ENCODE data around the gene LCN15. TPM values are rescaled to one million over a fixed set of nuclear protein-coding genes. Genes with fewer than 3 reads are reported as not detected.

The LCN15 gene
- total and polyA plus RNA-seq, 10 of the 15 experiments (the other 5 are each of a cell fraction or from before 2014, with no cell fraction given): 0.37 to 0.50 TPM; not detected in 8

DNA sequence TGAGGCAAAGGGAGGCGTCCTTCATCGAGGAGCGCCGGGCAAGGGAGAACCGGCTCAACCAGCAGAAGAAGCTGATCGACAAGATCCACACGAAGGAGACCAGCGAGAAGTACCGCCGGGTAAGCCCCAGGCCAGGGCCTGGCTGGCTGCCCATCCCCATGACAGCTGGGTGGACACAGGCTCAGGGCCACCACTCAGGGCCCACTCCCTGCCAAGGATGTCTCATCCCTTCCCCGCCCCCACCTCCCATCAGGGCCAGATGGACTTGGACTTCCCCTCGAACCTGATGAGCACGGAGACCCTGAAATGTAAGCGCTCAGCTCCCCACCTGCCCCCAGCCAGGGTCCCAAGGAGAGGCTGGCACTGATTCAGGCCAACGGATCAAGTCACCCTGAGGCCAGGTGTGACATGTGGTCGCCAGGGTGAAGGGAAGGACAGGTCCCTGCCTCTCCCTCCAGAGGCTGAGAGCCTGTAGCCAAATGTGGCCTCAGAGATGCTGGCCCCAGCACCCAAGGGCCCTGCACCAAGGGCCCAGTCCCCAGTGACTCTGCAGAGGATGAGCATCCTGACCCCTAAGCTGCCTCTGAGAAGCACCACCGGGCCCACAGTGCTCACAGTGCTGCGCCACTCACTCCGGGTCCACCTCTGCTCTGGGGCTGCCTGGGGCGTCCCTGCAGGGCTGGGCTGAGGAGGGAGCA, 40.3 kb upstream of the LCN15 start:
- Histone ChIP-seq H4K20me1 (ENCODE audit: control insufficient read depth, insufficient read depth) (no peaks in the 10 kb centered on the region), H3K27ac (ENCODE audit: control insufficient read depth, insufficient read depth) (no peak overlapping the region), H2AFZ (ENCODE audit: control insufficient read depth, low read depth, low read length) (no peak overlapping the region), H3K4me3 (no peak overlapping the region), H3K4me2 (ENCODE audit: control insufficient read depth, insufficient read depth) (no peak overlapping the region), H3K9me3 (replicated peaks; ENCODE audit: control insufficient read depth, insufficient read depth, low read length) (no peaks in the 10 kb centered on the region), H3K9ac (ENCODE audit: control insufficient read depth, insufficient read depth, low read length) (no peak overlapping the region), H3K36me3 (ENCODE audit: control insufficient read depth in 2 of 2, insufficient read depth in 2 of 2, low read length in 1 of 2) (no peaks in the 10 kb centered on the region; a peak in 1 of 4 replicates), H3K79me2 (ENCODE audit: control insufficient read depth, insufficient read depth, low read length) (peaks cover 21% of the 10 kb centered on the region), H3K4me1 (ENCODE audit: control insufficient read depth, insufficient read depth, low read length) (peaks cover 14% of the 10 kb centered on the region), H3K27me3 (replicated peaks in 1 of 2; ENCODE audit: control insufficient read depth in 2 of 2, insufficient read depth in 2 of 2, low read length in 1 of 2) (no peaks in the 10 kb centered on the region)
- DNase-seq (ENCODE audit: low read depth, low spot score) (no peak), FAIRE-seq (no peak), ATAC-seq (no peak)
- SMC1A ChIA-PET (ENCODE audit: uncharacterized antibody, unreplicated experiment): no interaction called here
- POLR2A ChIA-PET: interaction anchor here (1.1 kb wide), 1 partner anchor 13 kb away, joined by 4 read pairs; no protein-coding TSS in a partner anchor
- in situ Hi-C loops (cut with MboI) (no loop called here), intact Hi-C loops (cut with micrococcal nuclease; ENCODE audit: unreplicated experiment) (loop anchor here (10.0 kb wide), 1 partner anchor 80 kb away; the partner anchor contains the start of gene TRAF2)
- CTCF ChIA-PET: interaction anchor here (3.2 to 4.4 kb wide), 2 partner anchors 12 to 230 kb away, joined by 13 to 15 read pairs; no protein-coding TSS in a partner anchor
- RAD21 ChIA-PET (ENCODE audit: unreplicated experiment): no interaction called here
- TF ChIP-seq ZZZ3 (IDR thresholded peaks at IDR 0.05; ENCODE audit: control insufficient read depth, insufficient read length, low read depth): no peak
- TF ChIP-seq RAD51 (IDR thresholded peaks at IDR 0.05): no peak
- no peak for TF ChIP-seq FOS (IDR thresholded peaks at IDR 0.05; ENCODE audit: borderline replicate concordance, extremely low read depth, insufficient read length)
- no peak for TF ChIP-seq ZNF217 (IDR thresholded peaks at IDR 0.05)
- TF ChIP-seq, protein P1, sequence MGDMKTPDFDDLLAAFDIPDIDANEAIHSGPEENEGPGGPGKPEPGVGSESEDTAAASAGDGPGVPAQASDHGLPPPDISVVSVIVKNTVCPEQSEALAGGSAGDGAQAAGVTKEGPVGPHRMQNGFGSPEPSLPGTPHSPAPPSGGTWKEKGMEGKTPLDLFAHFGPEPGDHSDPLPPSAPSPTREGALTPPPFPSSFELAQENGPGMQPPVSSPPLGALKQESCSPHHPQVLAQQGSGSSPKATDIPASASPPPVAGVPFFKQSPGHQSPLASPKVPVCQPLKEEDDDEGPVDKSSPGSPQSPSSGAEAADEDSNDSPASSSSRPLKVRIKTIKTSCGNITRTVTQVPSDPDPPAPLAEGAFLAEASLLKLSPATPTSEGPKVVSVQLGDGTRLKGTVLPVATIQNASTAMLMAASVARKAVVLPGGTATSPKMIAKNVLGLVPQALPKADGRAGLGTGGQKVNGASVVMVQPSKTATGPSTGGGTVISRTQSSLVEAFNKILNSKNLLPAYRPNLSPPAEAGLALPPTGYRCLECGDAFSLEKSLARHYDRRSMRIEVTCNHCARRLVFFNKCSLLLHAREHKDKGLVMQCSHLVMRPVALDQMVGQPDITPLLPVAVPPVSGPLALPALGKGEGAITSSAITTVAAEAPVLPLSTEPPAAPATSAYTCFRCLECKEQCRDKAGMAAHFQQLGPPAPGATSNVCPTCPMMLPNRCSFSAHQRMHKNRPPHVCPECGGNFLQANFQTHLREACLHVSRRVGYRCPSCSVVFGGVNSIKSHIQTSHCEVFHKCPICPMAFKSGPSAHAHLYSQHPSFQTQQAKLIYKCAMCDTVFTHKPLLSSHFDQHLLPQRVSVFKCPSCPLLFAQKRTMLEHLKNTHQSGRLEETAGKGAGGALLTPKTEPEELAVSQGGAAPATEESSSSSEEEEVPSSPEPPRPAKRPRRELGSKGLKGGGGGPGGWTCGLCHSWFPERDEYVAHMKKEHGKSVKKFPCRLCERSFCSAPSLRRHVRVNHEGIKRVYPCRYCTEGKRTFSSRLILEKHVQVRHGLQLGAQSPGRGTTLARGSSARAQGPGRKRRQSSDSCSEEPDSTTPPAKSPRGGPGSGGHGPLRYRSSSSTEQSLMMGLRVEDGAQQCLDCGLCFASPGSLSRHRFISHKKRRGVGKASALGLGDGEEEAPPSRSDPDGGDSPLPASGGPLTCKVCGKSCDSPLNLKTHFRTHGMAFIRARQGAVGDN (IDR thresholded peaks at IDR 0.05): no peak
- no peak for TF ChIP-seq KLF5 (IDR thresholded peaks at IDR 0.05; ENCODE audit: partially characterized antibody)
- no peak for TF ChIP-seq BHLHE40 (IDR thresholded peaks at IDR 0.05; ENCODE audit: borderline replicate concordance in 1 of 2, low read depth in 2 of 2, low read length in 1 of 2)
- TF ChIP-seq, protein P2, sequence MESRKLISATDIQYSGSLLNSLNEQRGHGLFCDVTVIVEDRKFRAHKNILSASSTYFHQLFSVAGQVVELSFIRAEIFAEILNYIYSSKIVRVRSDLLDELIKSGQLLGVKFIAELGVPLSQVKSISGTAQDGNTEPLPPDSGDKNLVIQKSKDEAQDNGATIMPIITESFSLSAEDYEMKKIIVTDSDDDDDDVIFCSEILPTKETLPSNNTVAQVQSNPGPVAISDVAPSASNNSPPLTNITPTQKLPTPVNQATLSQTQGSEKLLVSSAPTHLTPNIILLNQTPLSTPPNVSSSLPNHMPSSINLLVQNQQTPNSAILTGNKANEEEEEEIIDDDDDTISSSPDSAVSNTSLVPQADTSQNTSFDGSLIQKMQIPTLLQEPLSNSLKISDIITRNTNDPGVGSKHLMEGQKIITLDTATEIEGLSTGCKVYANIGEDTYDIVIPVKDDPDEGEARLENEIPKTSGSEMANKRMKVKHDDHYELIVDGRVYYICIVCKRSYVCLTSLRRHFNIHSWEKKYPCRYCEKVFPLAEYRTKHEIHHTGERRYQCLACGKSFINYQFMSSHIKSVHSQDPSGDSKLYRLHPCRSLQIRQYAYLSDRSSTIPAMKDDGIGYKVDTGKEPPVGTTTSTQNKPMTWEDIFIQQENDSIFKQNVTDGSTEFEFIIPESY (IDR thresholded peaks at IDR 0.05): no peak
- no peak for TF ChIP-seq PAX8 (IDR thresholded peaks at IDR 0.05)
- no TSS peak for BruUV-seq (replicated peaks)
- WGBS (ENCODE audit: insufficient coverage, insufficient replicate concordance, low lambda C conversion rate, missing lambda C conversion rate): 94% methylated on average over 20 of the region's 20 CpGs
